Hindlimb muscle (tissue), 1 donor: ENCODE measurements around the gene STX8. TPM values are rescaled to one million over a fixed set of nuclear protein-coding genes. Genes with fewer than 3 reads are reported as not detected.

Experiments used
- DNase-seq: peaks from one replicate; pipeline ENCODE4 v3.0.0-alpha.2; 2013
- polyA plus RNA-seq: library from polyadenylated mRNA; unstranded; fragments of 120-200 nt; gene quantifications from one replicate; pipeline ENCODE4 v1.2.1, GENCODE V29; 2013; ENCODE audit not compliant: insufficient read length

Gene STX8
- polyA plus RNA-seq, 1 donor, result 37.5 TPM

DNA sequence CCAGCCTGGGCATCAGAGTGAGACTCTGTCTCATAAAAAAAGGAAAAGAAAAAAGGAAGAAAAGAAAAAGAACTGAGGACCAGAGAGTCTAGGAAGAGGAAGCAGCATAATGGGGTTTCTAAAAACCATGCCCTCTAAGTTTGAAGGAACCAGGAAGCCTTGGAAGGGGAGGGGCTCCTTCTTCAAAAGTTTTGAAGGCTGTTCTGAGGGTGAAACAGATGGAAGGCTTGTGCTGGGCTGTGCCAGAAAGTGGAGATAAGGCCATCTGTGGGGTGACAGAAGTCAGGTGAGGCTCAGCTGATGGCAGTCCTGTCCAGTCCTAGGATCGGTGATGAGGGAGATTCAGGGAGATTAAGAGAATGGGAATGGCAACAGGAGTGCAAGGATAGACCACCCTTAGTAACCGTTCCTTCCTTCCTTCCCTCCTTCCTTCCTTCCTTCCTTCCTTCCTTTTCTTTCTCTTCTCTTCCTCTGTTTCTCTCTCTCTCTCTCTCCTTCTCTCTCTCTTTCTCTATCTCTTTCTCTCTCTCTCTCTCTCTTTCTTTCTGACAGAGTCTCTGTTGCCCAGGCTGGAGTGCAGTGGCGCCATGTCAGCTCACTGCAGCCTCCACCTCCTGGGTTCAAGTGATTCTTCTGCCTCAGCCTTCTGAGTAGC lies 371.7 kb downstream of the STX8 start:
- no peak for DNase-seq

- no peak for DNase-seq
Observed at GRCh38 chr17:9202532-9202931, 373.1 kb downstream of the STX8 start.

DNA sequence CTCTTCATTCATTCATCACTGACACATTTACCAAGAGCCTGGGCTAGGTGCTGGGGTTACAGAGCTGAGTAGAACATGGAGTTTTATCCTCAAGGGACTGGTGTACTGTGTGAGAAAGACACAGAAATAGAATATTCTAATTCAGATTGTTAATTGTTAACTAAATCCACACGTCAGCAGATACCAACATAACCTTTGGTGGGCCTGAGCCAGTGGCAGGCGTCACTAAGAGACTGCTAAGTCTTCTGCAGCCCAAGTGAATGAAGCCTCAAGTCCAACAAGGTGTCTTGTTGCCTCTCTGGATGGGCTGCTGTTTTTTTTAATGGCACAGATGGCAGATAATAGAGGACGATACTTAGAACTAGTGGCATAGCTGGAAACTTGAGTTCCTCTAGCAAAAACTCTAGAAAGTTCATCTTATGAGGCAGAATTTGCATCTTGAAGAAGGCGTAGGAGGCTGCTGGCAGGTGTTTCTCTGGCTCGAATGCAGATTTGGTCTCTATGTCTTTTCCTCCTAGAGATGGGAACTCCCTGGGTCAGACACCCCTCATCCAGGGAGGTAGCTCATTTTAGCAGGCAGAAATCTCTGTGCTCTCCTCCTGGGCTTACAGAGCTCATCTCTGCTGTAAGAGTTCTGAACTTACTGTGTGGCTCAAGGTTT lies 374.8 kb downstream of the STX8 start:
- DNase-seq, result no peak

Other genes with a start within 250 kb of the STX8 start
- 0.43 TPM for gene CFAP52, start 822 bp upstream of the STX8 start, polyA plus RNA-seq
- 0.81 TPM for gene USP43, start 69.7 kb upstream of the STX8 start, polyA plus RNA-seq
- gene DHRS7C, start 215.8 kb upstream of the STX8 start, polyA plus RNA-seq, result 118 TPM
- not detected for gene GSG1L2, start 246.3 kb upstream of the STX8 start, polyA plus RNA-seq